Head of caudate nucleus (tissue), 42 donors: ENCODE measurements around the gene PLEKHJ1.
A peak's percentile ranks its signal among the peaks of the same experiment; 100 is the strongest.
"Not testable (repeated sequence)": the region's sequence is repeated elsewhere in the genome, so short reads cannot be mapped to it uniquely, and the experiment has no call there.

Experiments
- DNase-seq, 42 donors: peaks; one replicate each; pipeline versions ENCODE4 v3.0.0 to v3.0.0-alpha.2; 2020 to 2021; ENCODE audit warnings: mixed read lengths in 7 of 42
- intact Hi-C: fragments of 100-400 bp; cut with DNase I; formaldehyde crosslinking; loops from one replicate; pipeline ENCODE4 v1.15.0; 2022

PLEKHJ1 gene

DNA sequence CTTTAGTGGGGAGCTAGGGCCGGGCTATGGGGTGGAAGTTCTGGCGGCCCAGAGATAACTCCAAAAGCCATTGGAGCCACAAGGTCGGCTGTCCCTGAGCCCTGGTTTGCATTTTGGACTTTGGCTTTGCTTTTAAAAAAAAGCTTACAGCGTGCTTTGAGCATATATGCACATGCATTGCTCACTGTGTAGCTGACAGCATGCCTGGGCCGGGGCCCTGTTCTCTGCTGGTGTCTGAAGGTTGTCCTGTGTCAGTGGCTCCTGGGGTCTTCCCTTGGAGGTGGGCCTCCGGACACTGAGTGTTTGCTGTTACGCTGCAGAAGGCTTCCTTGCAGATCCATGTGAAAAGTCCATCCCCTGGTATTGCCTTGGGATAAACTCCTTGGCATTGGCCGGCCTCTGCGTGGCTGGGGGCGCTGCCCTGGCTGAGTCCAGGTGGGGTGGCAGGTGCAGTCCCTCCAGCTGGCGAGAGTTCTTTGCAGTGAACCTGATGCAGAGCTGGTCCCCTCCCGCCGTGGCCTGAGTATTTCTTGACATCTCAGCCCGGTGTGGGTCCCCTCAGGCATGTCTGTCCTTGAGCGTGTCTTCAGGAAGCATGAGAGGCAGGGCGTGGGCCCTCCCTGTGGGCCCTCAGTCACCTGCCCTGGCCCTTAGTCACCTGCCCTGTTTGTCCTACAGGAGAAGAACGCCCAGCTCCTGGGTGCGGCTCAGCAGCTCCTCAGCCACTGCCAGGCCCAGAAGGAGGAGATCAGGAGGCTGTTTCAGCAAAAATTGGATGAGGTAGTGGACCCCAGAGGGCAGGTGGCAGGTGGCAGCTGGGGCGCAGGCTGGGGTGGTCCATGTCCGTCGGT lies 23.0 kb downstream of the PLEKHJ1 start:
- intact Hi-C loops, result no loop called here
- DNase-seq, result no peak

DNA sequence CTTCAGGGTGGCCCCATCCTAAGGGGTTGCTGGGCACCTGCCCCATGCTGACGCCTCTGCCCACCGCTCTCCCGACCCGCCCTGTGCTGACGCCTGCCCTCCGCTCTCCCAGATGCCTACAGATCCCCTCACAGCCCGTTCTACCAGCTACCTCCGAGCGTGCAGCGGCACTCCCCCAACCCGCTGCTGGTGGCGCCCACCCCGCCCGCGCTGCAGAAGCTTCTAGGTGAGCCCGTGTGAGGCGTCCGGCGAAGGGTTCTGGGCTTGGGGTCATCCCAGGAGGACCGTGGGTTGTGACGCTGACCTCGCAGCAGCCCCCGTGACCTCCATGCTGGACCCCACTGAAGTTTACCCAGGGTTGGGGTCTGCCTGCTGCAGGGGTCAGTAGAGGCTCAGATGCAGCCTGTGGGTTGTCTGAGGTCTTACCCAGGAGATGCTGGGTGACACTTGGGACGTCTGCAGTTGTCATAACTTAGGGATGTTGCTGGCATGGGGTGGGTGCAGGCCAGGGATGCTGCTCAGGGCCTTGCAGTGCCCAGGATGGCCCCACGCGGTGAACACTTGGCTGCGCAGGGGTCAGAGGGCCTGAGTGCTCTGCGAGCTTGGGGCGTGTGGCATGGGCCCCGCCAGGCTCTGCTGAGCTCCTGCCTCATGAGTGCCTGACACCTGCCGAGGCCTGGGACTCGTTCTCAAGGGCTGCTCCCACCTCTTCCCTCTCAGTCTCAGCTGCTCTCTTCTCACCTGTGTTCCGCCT lies 25.0 kb downstream of the PLEKHJ1 start:
- intact Hi-C loops, result no loop called here
- DNase-seq, result no peak

DNA sequence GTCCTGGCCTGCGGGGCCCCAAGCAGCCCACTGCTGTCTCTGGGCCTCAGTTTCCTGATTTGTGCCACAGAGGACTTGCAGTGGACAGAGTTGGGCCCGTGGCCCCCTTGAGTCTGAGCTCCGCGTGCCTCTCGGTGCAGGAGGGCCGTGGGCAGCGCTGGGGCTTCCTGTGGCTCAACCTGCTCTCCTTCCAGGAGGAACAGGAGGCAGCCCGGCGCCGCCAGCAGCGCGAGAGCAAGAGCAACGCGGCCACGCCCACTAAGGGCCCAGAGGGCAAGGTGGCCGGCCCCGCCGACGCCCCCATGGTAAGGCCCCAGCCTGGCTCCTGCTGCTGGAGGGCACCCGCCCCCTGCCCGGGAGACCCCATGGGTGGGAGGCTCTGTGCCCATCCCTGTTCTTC lies 25.9 kb downstream of the PLEKHJ1 start:
- intact Hi-C loops, result no loop called here
- no peak for DNase-seq

DNA sequence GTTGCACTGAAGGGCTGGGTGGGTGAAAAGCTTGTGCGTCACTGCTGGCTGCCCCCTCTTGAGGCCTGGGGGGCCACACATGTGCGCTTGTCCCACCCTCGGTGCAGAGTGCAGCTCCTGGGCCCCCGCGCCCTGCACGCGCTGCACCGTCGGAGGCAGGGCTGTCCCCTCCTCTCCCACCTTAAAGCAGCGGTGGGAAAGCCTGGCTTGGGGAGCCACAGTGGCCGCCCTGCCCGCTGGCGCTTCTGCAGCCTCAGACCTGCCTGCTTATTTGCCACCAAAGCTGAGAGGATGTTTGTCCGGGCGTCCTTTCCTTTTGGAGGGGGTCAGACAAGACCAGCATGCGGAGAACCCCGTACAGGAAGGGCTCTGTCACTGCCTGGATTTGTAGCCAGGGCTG lies 26.7 kb downstream of the PLEKHJ1 start:
- no peak for DNase-seq
- intact Hi-C loops, result no loop called here

DNA sequence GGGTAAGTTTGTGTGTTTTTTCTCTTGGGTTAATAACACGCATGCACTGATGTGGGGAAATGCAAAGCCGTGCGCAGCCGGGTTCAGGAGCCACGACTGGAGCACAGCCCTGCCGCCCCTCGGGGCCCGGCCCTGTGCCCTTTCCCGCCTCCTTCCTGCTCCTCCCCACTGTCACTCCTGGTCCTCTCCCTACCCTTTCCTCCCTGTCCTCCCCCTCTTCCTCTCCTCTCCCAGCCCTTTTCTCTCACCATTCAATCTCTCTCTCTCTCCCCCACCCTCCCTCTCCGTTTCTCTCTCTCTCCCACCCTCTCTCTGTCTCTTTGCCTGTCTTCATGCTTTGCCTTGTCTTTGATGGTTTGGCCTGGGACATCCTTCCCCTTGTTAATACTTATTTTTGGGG lies 27.2 kb downstream of the PLEKHJ1 start:
- no peak for DNase-seq
- intact Hi-C loops, result no loop called here

DNA sequence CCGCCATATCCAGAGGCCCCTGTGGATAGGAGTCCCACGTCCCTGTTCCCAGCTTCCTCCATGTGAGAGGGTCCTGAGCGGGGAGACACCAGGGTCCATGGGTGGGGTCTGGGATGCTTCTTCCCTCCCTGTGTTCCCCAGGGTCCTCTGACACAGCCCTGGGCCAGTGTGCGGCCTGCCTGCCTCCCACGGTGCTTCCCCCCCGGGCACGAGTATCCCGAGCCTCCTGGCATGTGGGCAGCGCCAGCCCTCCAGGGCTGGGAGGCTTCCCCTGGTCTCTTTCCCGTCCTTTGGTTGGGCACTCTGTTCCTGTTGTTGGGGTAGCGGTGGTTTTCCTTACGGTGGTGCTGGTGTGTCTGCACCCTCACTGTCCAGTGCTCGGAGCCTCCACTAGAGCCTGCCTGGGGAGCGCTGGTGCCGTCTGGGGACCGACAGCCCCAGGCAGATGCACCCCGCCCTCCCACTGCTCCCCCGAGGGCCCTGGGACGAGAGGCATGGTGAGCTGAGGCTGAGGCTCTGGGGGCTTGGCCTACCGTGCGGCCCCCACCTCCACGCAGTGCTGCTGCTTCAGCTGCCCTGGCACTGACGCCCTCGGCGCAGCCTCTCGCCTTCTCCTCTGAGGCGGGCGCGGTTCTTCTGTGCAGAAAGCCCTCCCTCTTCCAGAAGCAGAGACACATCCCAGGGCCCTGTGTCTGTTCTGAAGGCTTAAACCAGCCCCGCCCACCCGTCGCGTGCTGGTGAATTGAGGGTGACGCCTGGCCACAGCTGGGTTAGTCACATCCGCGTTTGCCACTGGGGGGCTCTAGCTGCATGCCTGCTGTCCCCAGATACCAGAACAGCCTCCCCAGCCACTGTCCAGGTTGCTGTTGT lies 27.9 kb downstream of the PLEKHJ1 start:
- intact Hi-C loops, result no loop called here
- DNase-seq, result peak in 36 of 42 donors; percentile 22 to 82 (median 54)

DNA sequence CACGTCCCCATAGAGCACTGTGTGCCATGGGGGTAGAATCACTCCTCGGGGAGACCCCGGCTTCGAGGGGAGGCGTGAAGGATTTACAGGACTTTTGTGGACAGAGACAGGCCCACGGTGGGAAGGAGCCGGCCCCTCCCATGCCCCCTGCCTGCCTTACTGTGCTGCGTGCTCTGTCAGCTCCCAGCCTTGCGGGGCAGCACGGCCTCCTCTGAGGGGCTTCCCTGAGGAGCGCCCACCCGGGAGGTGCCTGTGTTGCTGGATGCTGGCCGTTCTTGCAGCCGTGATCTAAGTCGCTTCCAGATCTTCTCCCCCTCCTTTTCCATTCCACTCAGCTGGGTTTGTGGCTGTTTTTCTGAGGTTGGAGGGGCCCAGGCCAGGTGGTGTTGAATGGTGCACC lies 29.1 kb downstream of the PLEKHJ1 start:
- intact Hi-C loops, result no loop called here
- no peak for DNase-seq

DNA sequence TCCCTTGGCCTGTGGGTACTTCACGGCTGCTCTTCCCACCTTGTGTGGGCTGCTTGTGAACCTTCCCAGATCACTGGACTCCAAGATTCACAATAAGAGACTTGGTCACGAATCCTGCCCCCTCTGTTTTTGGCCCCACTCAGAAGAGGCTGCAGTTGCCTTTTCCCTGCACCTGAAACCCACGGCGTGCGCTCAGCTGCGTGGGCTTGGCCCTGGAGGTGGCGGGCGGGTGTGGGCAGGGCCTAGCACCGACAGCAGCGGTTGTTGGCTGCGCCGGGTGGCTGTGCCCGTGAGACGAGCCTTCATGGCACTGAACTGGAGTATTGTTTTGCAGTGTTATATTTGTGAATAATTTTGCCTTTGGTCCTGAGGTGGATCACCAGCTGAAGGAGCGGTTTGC lies 33.8 kb downstream of the PLEKHJ1 start:
- DNase-seq, result peak in 41 of 42 donors; percentile 27 to 86 (median 67)
- intact Hi-C loops, result no loop called here

DNA sequence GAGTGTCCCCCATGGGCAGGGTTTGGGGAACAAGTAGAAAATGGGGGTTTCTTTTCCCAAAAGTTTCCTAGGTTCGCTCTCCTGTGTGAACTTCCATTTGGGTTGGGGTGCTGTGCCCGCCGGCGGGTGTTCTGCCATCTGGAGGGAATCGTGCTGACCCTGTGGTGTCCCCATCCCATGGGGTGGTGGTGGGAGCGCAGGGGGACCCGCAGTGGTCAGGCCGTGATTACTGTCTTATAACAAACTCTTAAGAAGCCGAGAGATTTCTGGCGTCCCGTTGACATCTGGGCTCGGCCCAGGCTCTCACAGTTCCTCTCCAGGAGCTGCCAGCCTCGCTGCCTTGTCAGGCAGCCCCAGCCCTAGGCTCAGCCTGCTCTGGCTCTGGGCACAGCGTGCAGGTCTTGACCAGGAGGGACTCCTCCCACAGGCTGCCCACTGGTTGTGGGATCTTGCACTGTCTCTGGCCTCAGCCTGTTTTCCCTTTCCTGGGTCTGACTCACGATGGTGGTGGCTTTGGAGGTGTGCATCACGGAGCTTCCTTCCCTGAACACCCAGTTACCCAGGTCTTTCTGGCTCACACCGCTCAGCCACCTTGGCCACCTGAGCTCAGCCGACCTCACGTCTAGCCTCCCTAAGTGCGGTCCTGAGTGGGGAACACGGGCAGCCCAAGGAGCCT lies 34.5 kb downstream of the PLEKHJ1 start:
- DNase-seq, result no peak
- intact Hi-C loops, result no loop called here

DNA sequence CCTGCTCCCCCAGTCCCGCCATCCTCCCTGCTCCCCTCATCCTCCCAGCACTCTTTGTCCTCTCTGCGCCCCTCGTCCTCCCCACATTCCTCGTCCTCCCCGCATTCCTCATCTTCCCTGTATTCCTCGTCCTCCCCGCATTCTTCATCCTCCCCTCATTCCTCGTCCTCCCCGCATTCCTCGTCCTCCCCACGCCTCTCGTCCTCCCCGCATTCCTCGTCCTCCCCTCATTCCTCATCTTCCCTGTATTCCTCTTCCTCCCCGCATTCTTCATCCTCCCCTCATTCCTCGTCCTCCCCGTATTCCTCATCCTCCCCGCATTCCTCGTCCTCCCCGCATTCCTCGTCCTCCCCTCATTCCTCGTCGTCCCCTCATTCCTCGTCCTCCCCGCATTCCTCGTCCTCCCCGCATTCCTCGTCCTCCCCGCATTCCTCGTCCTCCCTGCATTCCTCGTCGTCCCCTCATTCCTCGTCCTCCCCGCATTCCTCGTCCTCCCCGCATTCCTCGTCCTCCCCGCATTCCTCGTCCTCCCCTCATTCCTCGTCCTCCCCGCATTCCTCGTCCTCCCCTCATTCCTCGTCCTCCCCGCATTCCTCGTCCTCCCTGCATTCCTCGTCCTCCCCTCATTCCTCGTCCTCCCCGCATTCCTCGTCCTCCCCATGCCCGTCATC lies 35.4 kb downstream of the PLEKHJ1 start:
- intact Hi-C loops, DNase-seq: not testable (repeated sequence)

DNA sequence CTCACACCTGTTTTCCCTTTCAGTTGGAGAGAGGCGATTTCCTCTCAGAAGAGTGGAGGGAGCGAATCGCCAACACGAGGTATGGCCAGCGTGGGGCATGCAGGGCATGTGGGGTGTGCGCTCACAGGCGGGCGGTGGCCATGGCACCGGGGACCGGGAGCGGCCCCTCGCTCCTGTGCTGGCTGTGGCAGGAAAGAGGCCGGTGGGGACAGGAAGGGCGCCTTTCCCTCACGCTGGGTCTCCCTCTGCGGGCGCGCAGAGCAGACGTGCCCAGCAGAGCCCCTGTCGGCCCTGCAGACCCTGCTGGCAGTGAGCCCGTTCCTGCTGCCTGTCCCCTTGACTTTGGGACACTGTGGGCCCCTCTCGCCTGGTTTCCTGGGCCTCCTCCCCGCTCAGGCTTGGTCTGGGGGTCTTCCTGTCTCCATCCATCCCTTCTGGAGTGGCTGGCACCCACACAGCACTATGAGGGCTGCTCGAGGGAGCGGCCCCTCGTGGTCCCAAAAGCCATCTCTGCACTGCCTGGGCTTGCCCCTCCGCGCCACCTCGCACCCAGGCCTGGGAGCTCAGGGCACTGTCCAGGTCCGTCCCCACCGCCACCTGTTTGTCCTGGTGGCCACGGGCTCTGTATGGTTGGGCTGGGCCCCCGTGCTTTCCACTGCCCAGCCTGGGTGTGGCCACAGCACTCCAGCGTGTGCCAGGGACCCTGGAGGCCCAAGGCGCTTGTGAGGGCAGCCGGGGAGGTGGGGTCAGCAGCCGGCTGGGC lies 36.1 kb downstream of the PLEKHJ1 start:
- intact Hi-C loops, result no loop called here
- no peak for DNase-seq

DNA sequence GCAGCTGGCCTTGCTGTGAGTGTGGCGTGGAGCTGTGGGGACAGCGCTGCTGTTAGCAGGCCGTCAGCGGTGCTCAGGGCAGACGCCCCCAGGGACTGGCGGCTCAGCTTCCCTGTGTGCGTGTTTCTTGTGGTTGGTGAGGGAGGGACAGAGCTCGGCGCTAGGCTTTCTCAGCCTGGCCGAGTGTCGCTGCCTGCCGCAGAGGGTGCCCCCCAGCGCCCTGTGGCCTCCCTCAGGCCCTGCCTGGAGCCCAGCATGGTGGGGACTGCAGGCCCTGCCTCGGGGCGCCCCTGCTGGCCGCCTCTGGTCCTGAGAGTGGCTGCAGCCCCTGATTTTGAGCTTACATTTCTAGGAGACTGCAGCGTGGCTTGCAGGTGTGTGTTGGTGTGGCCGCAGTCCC lies 36.9 kb downstream of the PLEKHJ1 start:
- DNase-seq, result peak in 4 of 42 donors; percentile 23 to 61 (median 40)
- intact Hi-C loops, result no loop called here

DNA sequence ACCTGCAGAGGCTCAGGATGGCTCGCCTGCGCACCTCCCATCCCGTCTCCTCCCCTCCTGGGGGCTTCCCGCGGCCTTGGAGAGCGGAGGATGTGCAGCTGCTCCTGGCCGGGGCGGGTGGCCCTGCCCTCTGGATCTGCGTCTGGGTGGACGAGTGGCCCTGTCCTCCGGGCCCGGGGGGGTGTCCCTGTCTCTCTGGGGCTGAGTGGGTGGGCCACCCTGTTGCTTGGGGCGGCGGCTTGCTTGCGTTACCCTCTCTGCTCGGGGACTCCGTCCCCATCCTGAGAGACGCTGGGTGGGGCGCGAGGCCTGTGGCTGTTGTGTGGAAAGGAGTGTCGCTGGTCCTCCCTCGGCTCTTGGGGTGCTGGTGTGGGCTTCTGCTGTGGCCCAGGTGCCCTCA lies 37.8 kb downstream of the PLEKHJ1 start:
- DNase-seq, result no peak
- intact Hi-C loops, result no loop called here

DNA sequence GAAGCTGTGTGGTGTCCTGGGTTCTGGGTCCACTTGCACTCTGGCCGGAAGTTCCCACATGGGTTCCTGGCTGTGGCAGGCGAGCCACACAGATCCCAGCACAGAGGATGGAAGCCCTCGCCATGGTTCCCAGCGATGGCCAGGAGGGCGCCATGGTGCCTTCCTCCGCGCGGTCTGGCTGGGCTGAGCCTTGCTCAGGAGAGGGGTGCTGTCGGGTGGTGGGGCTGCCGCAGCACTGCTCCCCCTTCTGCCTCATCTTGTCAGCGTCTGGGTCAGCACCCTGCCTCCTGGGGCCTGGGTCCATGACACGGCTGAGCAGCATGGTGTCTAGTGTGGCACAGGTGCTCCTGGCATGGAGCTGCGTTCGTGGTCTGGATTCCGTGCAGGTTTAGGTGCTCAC lies 38.9 kb downstream of the PLEKHJ1 start:
- intact Hi-C loops, result no loop called here
- no peak for DNase-seq

DNA sequence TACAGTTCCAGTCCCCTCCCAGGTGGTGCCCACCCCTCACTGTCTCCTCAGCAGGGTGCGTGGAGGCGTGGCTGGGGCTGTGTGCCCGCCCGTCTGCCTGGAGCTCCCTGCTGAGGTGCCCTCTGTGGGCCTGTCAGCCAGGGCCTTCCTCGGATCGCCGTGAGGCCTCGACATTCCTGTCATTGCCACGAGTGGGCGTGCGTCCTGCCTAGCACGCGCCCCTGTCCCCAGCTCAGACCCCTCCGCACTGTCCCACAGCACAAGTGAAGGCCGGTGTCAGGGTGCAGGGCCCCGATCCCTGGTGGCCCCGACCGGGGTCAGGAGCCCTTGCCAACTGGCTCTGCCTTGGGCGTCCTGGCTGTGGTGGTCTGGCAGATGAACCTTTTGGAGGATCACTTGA lies 40.2 kb downstream of the PLEKHJ1 start:
- intact Hi-C loops, result no loop called here
- no peak for DNase-seq

DNA sequence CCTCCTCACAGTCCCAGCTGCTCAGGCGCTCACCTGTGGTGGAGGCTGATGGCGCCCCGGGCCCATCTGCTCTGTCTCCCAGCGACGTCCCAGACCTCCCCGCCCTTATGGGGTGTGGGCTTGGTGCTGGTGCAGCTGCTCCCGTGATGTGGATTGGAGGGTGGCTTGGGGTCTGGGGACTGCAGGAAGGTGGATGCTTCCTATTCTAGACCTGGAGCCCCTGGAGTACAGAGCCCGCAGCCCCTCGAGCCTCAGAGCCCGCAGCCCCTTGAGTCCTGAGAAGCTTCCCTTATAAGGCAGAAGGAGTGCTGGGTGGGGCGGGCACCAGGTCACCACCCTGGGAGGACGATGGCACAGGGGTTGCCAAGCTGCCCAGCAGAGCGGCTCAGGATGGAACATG lies 40.8 kb downstream of the PLEKHJ1 start:
- no peak for DNase-seq
- intact Hi-C loops, result no loop called here

DNA sequence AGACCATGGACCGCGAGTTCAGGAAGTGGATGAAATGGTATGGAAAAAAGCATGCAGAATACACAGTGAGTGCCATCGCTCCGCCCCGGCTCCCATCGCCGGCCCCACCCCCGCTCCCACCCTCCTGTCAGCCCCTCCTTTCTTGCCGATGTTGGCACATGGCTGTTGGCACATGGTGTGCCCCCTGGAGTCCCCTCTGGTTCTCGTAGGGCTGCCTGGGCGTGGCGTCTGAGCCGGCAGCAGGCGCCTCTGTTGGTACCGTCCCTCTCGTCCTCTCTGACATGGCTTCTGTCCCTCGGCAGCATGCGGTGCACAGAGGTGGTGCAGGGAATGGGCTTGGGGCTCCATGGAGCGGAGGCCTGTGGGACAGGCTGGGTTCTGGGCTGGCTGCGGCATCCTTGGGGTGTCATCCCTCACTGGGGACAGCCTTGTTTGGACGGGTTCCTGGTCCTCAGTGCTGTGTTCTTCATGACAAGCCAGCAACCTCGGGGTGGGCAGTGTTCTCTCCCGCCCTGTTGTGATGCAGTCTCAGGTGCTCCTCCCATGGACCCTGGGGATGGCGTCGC lies 41.5 kb downstream of the PLEKHJ1 start:
- no peak for DNase-seq
- intact Hi-C loops, result no loop called here

DNA sequence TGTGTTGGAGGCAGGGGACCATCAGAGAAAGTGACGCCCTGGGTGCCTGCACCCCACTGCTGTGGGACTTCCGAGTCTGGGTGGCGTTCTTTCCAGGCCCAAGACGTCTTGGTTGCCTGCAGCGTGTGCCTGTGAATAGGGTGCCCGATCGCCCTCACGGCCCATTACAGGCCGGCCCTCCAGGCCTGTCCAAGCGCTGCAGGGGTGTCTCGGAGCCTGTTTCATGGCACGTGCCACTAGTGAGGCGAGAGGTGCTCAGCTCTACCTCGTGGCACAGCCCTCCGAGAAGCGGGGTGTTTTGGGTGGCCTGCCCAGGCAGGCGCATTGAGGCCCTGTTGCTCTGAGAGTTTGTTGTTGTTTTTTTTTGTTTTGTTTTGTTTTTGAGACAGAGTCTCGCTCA lies 42.3 kb downstream of the PLEKHJ1 start:
- DNase-seq, result no peak

More for the DNA sequence above, 42.3 kb downstream of the PLEKHJ1 start:
- intact Hi-C loops, result no loop called here
